ENCODE measurements around the gene COL6A3.
A peak's percentile ranks its signal among the peaks of the same experiment; 100 is the strongest.

Gene COL6A3

GRCh38 chr2:237441605-237442274, 27.8 kb upstream of the COL6A3 start:
- peak; percentile 60 for DNase-seq

GRCh38 chr2:237440819-237441281, 26.9 kb upstream of the COL6A3 start:
- DNase-seq, result peak; percentile 76

- no peak for DNase-seq
Measured at GRCh38 chr2:237438080-237438940, 24.3 kb upstream of the COL6A3 start.

GRCh38 chr2:237437566-237437965, 23.6 kb upstream of the COL6A3 start:
- no peak for DNase-seq

GRCh38 chr2:237435844-237436587, 22.1 kb upstream of the COL6A3 start:
- no peak for DNase-seq

- peak; percentile 90 for DNase-seq
Measured at GRCh38 chr2:237434866-237435311, 20.9 kb upstream of the COL6A3 start.

- peak; percentile 39 for DNase-seq
Measured at GRCh38 chr2:237433920-237434676, 20.1 kb upstream of the COL6A3 start.

- peak; percentile 94 for DNase-seq
Measured at GRCh38 chr2:237432484-237433092, 18.6 kb upstream of the COL6A3 start.

- DNase-seq, result no peak
Measured at GRCh38 chr2:237431837-237432236, 17.9 kb upstream of the COL6A3 start.

GRCh38 chr2:237431372-237431771, 17.4 kb upstream of the COL6A3 start:
- DNase-seq, result peak; percentile 57

- peak; percentile 14 for DNase-seq
Measured at GRCh38 chr2:237430861-237431260, 16.9 kb upstream of the COL6A3 start.

GRCh38 chr2:237429753-237430152, 15.8 kb upstream of the COL6A3 start:
- peak; percentile 67 for DNase-seq

- peak; percentile 91 for DNase-seq
Measured at GRCh38 chr2:237427769-237428506, 14.0 kb upstream of the COL6A3 start.

- no peak for DNase-seq
Measured at GRCh38 chr2:237426517-237426916, 12.6 kb upstream of the COL6A3 start.

- no peak for DNase-seq
Measured at GRCh38 chr2:237425320-237425719, 11.4 kb upstream of the COL6A3 start.

- DNase-seq, result no peak
Measured at GRCh38 chr2:237424544-237424943, 10.6 kb upstream of the COL6A3 start.

- DNase-seq, result no peak
Measured at GRCh38 chr2:237423891-237424290, 9.9 kb upstream of the COL6A3 start.

GRCh38 chr2:237422309-237422708, 8.3 kb upstream of the COL6A3 start:
- DNase-seq, result no peak

GRCh38 chr2:237421542-237422116, 7.7 kb upstream of the COL6A3 start:
- peak; percentile 88 for DNase-seq

GRCh38 chr2:237418300-237418699, 4.3 kb upstream of the COL6A3 start:
- DNase-seq, result no peak
